ENCODE data around the gene DMD. TPM values are rescaled to one million over a fixed set of nuclear protein-coding genes. Genes with fewer than 3 reads are reported as not detected.

The DMD gene
- polyA plus RNA-seq, 1 donor from 2014 or later: 21.6 TPM

GRCh38 chrX:31297881-31298280 is 1913.5 kb downstream of the DMD start:
- Histone ChIP-seq H4K20me1 (ENCODE audit: insufficient read depth) (no peaks in the 10 kb centered on the region), H3K36me3 (ENCODE audit: insufficient read depth, low read length) (no peaks in the 10 kb centered on the region), H3K27me3 (ENCODE audit: insufficient read depth, low read depth, low read length) (no peaks in the 10 kb centered on the region), H3K27ac (ENCODE audit: low read length) (no peak overlapping the region), H3F3A (ENCODE audit: insufficient read depth, low read length, poor library complexity, severe bottlenecking) (no peaks in the 10 kb centered on the region), H3K9me3 (ENCODE audit: low read length) (no peaks in the 10 kb centered on the region), H3K4me2 (ENCODE audit: low read length) (no peak overlapping the region), H2AFZ (ENCODE audit: low read depth, low read length) (no peak overlapping the region), H3K79me2 (replicated peaks; ENCODE audit: insufficient read depth, low read length) (no peaks in the 10 kb centered on the region), H3K9me2 (ENCODE audit: insufficient read depth, low read length) (no peaks in the 10 kb centered on the region), H3K4me3 (ENCODE audit: low read length) (no peak overlapping the region), H3K9ac (ENCODE audit: low read length) (no peak overlapping the region)
- TF ChIP-seq EP300 (conservative IDR thresholded peaks at IDR 0.05; ENCODE audit: poor library complexity, severe bottlenecking) (no peak), EZH2 (IDR thresholded peaks at IDR 0.05; ENCODE audit: borderline replicate concordance, insufficient read depth, low read length, poor library complexity, severe bottlenecking) (no peak), MXI1 (conservative IDR thresholded peaks at IDR 0.05; ENCODE audit: poor library complexity, severe bottlenecking) (no peak), POLR2AphosphoS5 (IDR thresholded peaks at IDR 0.05) (no peak), CTCF (IDR thresholded peaks at IDR 0.05; ENCODE audit: poor library complexity, severe bottlenecking) (no peak), RAD21 (conservative IDR thresholded peaks at IDR 0.05) (no peak), TAF1 (IDR thresholded peaks at IDR 0.05; ENCODE audit: low read depth) (no peak), REST (IDR thresholded peaks at IDR 0.05; ENCODE audit: borderline replicate concordance) (no peak), SMC3 (conservative IDR thresholded peaks at IDR 0.05; ENCODE audit: poor library complexity) (no peak)

GRCh38 chrX:31294475-31294874 is 1916.9 kb downstream of the DMD start:
- Histone ChIP-seq H3F3A (ENCODE audit: insufficient read depth, low read length, poor library complexity, severe bottlenecking) (no peaks in the 10 kb centered on the region), H3K9me3 (ENCODE audit: low read length) (no peaks in the 10 kb centered on the region), H3K9me2 (ENCODE audit: insufficient read depth, low read length) (no peaks in the 10 kb centered on the region), H3K27ac (ENCODE audit: low read length) (no peak overlapping the region), H3K4me2 (ENCODE audit: low read length) (no peak overlapping the region), H3K79me2 (replicated peaks; ENCODE audit: insufficient read depth, low read length) (no peaks in the 10 kb centered on the region), H3K9ac (ENCODE audit: low read length) (no peak overlapping the region), H3K4me3 (ENCODE audit: low read length) (no peak overlapping the region), H4K20me1 (ENCODE audit: insufficient read depth) (no peaks in the 10 kb centered on the region), H2AFZ (ENCODE audit: low read depth, low read length) (no peak overlapping the region), H3K27me3 (ENCODE audit: insufficient read depth, low read depth, low read length) (no peaks in the 10 kb centered on the region), H3K36me3 (ENCODE audit: insufficient read depth, low read length) (no peaks in the 10 kb centered on the region)
- no peak for TF ChIP-seq REST (IDR thresholded peaks at IDR 0.05; ENCODE audit: borderline replicate concordance)
- TF ChIP-seq EZH2 (IDR thresholded peaks at IDR 0.05; ENCODE audit: borderline replicate concordance, insufficient read depth, low read length, poor library complexity, severe bottlenecking): no peak
- TF ChIP-seq POLR2AphosphoS5 (IDR thresholded peaks at IDR 0.05): no peak
- no peak for TF ChIP-seq CTCF (IDR thresholded peaks at IDR 0.05; ENCODE audit: poor library complexity, severe bottlenecking)
- no peak for TF ChIP-seq MXI1 (conservative IDR thresholded peaks at IDR 0.05; ENCODE audit: poor library complexity, severe bottlenecking)
- no peak for TF ChIP-seq EP300 (conservative IDR thresholded peaks at IDR 0.05; ENCODE audit: poor library complexity, severe bottlenecking)
- no peak for TF ChIP-seq RAD21 (conservative IDR thresholded peaks at IDR 0.05)
- TF ChIP-seq TAF1 (IDR thresholded peaks at IDR 0.05; ENCODE audit: low read depth): no peak
- TF ChIP-seq SMC3 (conservative IDR thresholded peaks at IDR 0.05; ENCODE audit: poor library complexity): no peak
